ENCODE measurements around the gene OSMR. TPM values are rescaled to one million over a fixed set of nuclear protein-coding genes. Genes with fewer than 3 reads are reported as not detected.
"Not testable (repeated sequence)": the region's sequence is repeated elsewhere in the genome, so short reads cannot be mapped to it uniquely, and the experiment has no call there.

OSMR gene
- total RNA-seq, 1 experiment from 2014 or later, result 46.0 TPM

DNA sequence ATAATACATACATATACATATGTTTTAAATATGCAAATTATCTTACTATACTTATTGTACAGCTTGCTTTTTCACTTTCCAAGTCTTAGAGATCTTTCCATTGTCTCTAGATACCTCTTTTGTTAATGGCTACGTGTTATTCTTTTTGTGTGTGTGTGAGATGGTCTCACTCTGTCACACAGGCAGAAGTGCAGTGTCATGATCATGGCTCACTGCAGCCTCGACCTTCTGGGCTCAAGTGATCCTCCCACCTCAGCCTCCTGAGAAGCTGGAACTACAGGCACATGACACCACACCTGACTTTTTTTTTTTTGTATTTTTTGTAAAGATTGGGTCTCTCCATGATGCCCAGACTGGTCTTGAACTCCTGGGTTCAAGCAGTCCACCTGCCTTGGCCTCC is 2.8 kb downstream of the OSMR start:
- Histone ChIP-seq H3K79me2 (ENCODE audit: insufficient read depth, low read length) (peaks cover 86% of the 10 kb centered on the region), H3K4me3 (replicated peaks in 1 of 2; ENCODE audit: low read depth in 1 of 2, low read length in 2 of 2) (no peak overlapping the region), H3K27ac (ENCODE audit: low read depth, low read length) (no peak overlapping the region), H3K36me3 (ENCODE audit: control insufficient read depth in 1 of 2, insufficient read depth in 2 of 2, low read length in 2 of 2) (peaks cover 0 to 19% of the 10 kb centered on the region in 2 experiments; a peak in 2 of 4 replicates), H3K4me1 (ENCODE audit: control insufficient read depth in 1 of 2, insufficient read depth in 2 of 2, low read length in 2 of 2) (peaks cover 27 to 36% of the 10 kb centered on the region in 2 experiments), H4K20me1 (ENCODE audit: insufficient read depth) (no peaks in the 10 kb centered on the region), H3K4me2 (ENCODE audit: low read length) (no peak overlapping the region), H3K9me3 (ENCODE audit: control insufficient read depth in 1 of 2, insufficient read depth in 1 of 2, low read depth in 1 of 2, low read length in 2 of 2) (0 out of 4 replicates have a peak, but pooled peaks cover 0 to 6% of the 10 kb centered on the region in 2 experiments), H2AFZ (ENCODE audit: low read depth, low read length, poor library complexity, severe bottlenecking) (no peak overlapping the region), H3K27me3 (ENCODE audit: insufficient read depth, low read length) (no peaks in the 10 kb centered on the region), H3K9me2 (ENCODE audit: insufficient read depth) (no peaks in the 10 kb centered on the region), H3K9ac (ENCODE audit: low read length) (no peak overlapping the region)
- DNase-seq (ENCODE audit: low read depth, low spot score) (no peak), ATAC-seq (no peak)
- BruUV-seq (replicated peaks), result no TSS peak
- RAD21 ChIA-PET (ENCODE audit: low non-redundant PET in 1 of 2, low total read pairs in 2 of 2, uncharacterized antibody in 2 of 2, unreplicated experiment in 2 of 2), result no interaction called here
- TF ChIP-seq JUND (IDR thresholded peaks at IDR 0.05) (no peak), FOSL1 (IDR thresholded peaks at IDR 0.05; ENCODE audit: low read depth) (no peak), SIN3A (IDR thresholded peaks at IDR 0.05; ENCODE audit: low read depth) (no peak), EGR1 (IDR thresholded peaks at IDR 0.05; ENCODE audit: low read depth) (no peak), POLR2AphosphoS5 (IDR thresholded peaks at IDR 0.05; ENCODE audit: low read depth, low read length) (no peak)
- TF ChIP-seq, protein P1, sequence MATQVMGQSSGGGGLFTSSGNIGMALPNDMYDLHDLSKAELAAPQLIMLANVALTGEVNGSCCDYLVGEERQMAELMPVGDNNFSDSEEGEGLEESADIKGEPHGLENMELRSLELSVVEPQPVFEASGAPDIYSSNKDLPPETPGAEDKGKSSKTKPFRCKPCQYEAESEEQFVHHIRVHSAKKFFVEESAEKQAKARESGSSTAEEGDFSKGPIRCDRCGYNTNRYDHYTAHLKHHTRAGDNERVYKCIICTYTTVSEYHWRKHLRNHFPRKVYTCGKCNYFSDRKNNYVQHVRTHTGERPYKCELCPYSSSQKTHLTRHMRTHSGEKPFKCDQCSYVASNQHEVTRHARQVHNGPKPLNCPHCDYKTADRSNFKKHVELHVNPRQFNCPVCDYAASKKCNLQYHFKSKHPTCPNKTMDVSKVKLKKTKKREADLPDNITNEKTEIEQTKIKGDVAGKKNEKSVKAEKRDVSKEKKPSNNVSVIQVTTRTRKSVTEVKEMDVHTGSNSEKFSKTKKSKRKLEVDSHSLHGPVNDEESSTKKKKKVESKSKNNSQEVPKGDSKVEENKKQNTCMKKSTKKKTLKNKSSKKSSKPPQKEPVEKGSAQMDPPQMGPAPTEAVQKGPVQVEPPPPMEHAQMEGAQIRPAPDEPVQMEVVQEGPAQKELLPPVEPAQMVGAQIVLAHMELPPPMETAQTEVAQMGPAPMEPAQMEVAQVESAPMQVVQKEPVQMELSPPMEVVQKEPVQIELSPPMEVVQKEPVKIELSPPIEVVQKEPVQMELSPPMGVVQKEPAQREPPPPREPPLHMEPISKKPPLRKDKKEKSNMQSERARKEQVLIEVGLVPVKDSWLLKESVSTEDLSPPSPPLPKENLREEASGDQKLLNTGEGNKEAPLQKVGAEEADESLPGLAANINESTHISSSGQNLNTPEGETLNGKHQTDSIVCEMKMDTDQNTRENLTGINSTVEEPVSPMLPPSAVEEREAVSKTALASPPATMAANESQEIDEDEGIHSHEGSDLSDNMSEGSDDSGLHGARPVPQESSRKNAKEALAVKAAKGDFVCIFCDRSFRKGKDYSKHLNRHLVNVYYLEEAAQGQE (IDR thresholded peaks at IDR 0.05; ENCODE audit: low read depth), result no peak
- TF ChIP-seq, protein P2, sequence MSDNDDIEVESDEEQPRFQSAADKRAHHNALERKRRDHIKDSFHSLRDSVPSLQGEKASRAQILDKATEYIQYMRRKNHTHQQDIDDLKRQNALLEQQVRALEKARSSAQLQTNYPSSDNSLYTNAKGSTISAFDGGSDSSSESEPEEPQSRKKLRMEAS (IDR thresholded peaks at IDR 0.05), result no peak
- POLR2A ChIA-PET, result no interaction called here
- CTCF ChIA-PET, result interaction anchor here (1.5 kb wide), 1 partner anchor 407 kb away, joined by 3 read pairs; no protein-coding TSS in a partner anchor
- intact Hi-C loops (cut with micrococcal nuclease), result loop anchor here (5.0 kb wide), 1 partner anchor 229 kb away; no protein-coding TSS in a partner anchor

GRCh38 chr5:38851640-38852039 is 5.8 kb downstream of the OSMR start:
- ATAC-seq; H2AFZ ChIP-seq (ENCODE audit: low read depth, low read length, poor library complexity, severe bottlenecking); H3K27ac ChIP-seq (ENCODE audit: low read depth, low read length); H3K4me2 ChIP-seq (ENCODE audit: low read length); H3K9ac ChIP-seq (ENCODE audit: low read length); H3K9me2 ChIP-seq (ENCODE audit: insufficient read depth); intact Hi-C loops (cut with micrococcal nuclease); BruUV-seq (replicated peaks); POLR2A ChIA-PET; RAD21 ChIA-PET (ENCODE audit: low non-redundant PET in 1 of 2, low total read pairs in 2 of 2, uncharacterized antibody in 2 of 2, unreplicated experiment in 2 of 2); H3K27me3 ChIP-seq (ENCODE audit: insufficient read depth, low read length); H3K9me3 ChIP-seq (ENCODE audit: control insufficient read depth in 1 of 2, insufficient read depth in 1 of 2, low read depth in 1 of 2, low read length in 2 of 2); H4K20me1 ChIP-seq (ENCODE audit: insufficient read depth); H3K4me3 ChIP-seq (replicated peaks in 1 of 2; ENCODE audit: low read depth in 1 of 2, low read length in 2 of 2); DNase-seq (ENCODE audit: low read depth, low spot score); CTCF ChIA-PET: not testable (repeated sequence)
- H3K4me1 ChIP-seq (ENCODE audit: control insufficient read depth in 1 of 2, insufficient read depth in 2 of 2, low read length in 2 of 2), result peaks cover 25 to 39% of the 10 kb centered on the region in 2 experiments
- peaks cover 98% of the 10 kb centered on the region for H3K79me2 ChIP-seq (ENCODE audit: insufficient read depth, low read length)
- H3K36me3 ChIP-seq (ENCODE audit: control insufficient read depth in 1 of 2, insufficient read depth in 2 of 2, low read length in 2 of 2), result peaks cover 0 to 19% of the 10 kb centered on the region in 2 experiments; a peak in 2 of 4 replicates

Data from HCT116 (cell line).